BJ (cell line): ENCODE measurements around the gene AOAH. TPM values are rescaled to one million over a fixed set of nuclear protein-coding genes. Genes with fewer than 3 reads are reported as not detected.

Source experiments
- CTCF ChIA-PET: fragments of 350-600 bp; formaldehyde crosslinking; extraction: SDS; loops from one replicate; lab custom pipeline; 2021; ENCODE audit warnings: antibody characterized with exemption, inconsistent platforms; lab: Yijun Ruan, JAX
- POLR2A ChIA-PET: fragments of 300-600 bp; sonication (Branson Sonifier 250); formaldehyde crosslinking; extraction: SDS; loops from one replicate; lab custom pipeline; 2021; ENCODE audit warnings: antibody characterized with exemption; lab: Charles Lee
- DNase-seq: peaks from one replicate; pipeline ENCODE4 v3.0.0-alpha.2; 2011; ENCODE audit warnings: low read depth
- H3K27me3 ChIP-seq: 2 replicates; pipeline ENCODE4 v1.6.0; 2011; ENCODE audit warnings: low read length; ENCODE audit not compliant: control insufficient read depth, insufficient read depth
- H3K36me3 ChIP-seq: 2 replicates; pipeline ENCODE4 v1.5.1; 2011; ENCODE audit warnings: low read length; ENCODE audit not compliant: control insufficient read depth, insufficient read depth
- H3K4me3 ChIP-seq: 2 replicates; pipeline ENCODE4 v1.5.1; 2011; ENCODE audit warnings: low read depth, mild to moderate bottlenecking, control low read depth, low read length
- polyA plus RNA-seq: library from polyadenylated mRNA; depleted of rRNA; stranded (reverse); fragments of >200 nt; gene quantifications from 2 replicates; pipeline ENCODE4 v1.2.3, GENCODE V29; 2011
- TF ChIP-seq, protein P1 (sequence below): IDR thresholded peaks from 2 replicates; pipeline ENCODE4 v1.5.1; 2011; ENCODE audit warnings: low read depth, mild to moderate bottlenecking, control low read depth, inconsistent platforms, low read length, moderate library complexity; ENCODE audit not compliant: insufficient read depth

Gene AOAH
- polyA plus RNA-seq, 1 experiment, result not detected

DNA sequence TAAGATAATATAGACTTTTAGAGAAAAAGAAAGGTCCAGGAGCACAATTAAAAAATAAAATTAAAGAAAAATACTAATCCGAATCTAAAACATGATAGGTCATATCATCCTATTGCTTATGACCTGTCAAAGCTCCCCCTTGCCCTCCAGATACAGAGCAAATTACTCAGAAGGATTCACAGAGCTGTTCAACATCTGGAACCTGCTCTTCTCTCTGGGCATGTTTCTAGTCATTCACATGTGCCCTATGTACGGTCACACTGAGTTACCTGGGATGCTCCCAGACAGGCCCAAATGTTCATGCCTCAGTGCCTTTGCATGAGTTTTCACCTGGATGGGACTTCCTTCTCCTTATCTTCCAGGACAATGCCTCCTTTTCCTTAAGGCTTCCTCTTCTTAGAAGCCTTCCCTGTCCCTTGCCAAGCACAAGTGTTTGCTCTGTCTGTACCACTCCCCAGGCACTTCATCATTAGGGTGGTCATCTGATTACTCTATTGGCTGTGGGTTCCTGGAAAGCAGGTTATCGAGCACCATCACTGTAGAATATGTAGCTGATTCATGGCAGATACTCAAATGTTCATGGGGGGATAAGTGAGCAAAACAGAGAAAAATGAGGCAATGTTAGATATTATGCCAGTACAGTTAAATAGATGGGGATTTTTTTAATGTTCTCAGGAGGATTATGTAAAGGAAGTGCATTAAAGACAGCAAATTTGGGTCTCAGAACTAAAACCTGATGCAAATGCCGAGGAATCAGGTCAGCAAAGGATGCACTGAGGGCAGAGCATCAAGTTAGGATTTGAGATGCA lies 12.0 kb upstream of the AOAH start:
- CTCF ChIA-PET, result no interaction called here
- H3K27me3 ChIP-seq, result no peaks in the 10 kb centered on the region
- POLR2A ChIA-PET, result no interaction called here
- H3K4me3 ChIP-seq, result no peak overlapping the region
- H3K36me3 ChIP-seq, result no peaks in the 10 kb centered on the region
- TF ChIP-seq, protein P1, sequence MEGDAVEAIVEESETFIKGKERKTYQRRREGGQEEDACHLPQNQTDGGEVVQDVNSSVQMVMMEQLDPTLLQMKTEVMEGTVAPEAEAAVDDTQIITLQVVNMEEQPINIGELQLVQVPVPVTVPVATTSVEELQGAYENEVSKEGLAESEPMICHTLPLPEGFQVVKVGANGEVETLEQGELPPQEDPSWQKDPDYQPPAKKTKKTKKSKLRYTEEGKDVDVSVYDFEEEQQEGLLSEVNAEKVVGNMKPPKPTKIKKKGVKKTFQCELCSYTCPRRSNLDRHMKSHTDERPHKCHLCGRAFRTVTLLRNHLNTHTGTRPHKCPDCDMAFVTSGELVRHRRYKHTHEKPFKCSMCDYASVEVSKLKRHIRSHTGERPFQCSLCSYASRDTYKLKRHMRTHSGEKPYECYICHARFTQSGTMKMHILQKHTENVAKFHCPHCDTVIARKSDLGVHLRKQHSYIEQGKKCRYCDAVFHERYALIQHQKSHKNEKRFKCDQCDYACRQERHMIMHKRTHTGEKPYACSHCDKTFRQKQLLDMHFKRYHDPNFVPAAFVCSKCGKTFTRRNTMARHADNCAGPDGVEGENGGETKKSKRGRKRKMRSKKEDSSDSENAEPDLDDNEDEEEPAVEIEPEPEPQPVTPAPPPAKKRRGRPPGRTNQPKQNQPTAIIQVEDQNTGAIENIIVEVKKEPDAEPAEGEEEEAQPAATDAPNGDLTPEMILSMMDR, result no peak
- DNase-seq, result no peak

DNA sequence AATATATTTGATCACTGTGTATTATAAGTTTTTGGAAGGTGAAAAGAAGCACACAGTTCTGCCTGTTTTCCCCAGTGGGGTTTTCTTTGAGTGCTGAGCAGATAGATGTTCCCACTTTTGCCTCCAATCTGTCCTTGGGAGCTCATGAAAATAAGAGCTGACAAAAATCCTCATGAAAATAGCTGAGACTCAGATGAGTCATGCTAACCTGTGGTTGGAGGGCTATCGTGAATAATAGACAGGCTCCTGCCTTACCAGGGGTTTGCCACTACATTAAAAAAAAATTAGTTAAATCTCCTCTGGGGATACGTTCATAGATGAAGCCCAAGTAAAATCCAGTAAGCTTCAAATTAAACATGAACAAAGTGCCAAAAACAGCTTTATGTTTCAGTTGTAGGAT lies 10.9 kb upstream of the AOAH start:
- no peak for DNase-seq
- Histone ChIP-seq H3K4me3 (no peak overlapping the region), H3K27me3 (no peaks in the 10 kb centered on the region), H3K36me3 (no peaks in the 10 kb centered on the region)
- TF ChIP-seq, protein P1, result no peak
- POLR2A ChIA-PET, result no interaction called here
- CTCF ChIA-PET, result no interaction called here

DNA sequence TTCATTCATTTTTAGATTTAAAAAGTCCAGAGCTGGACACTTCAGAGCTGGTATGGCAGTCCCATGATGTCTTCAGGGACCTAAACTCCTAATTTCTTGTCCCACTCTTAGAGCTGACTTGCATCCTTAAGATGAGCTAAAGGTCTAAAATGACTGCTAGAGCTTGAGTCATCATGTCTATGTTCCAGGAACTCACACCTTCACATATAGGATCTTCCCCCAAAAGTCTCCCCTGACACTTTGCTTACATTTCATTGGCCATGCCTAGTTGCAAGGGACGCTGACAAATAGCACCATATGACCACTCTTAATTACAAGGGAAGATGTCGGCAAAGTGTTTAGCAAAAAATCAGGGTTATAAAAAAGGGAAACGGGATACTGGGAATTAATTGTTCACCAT lies 10.4 kb upstream of the AOAH start:
- TF ChIP-seq, protein P1, result no peak
- CTCF ChIA-PET, result no interaction called here
- DNase-seq, result no peak
- Histone ChIP-seq H3K4me3 (no peak overlapping the region), H3K36me3 (no peaks in the 10 kb centered on the region), H3K27me3 (no peaks in the 10 kb centered on the region)
- POLR2A ChIA-PET, result no interaction called here

GRCh38 chr7:36733411-36733810 lies 9.1 kb upstream of the AOAH start:
- DNase-seq, result no peak
- Histone ChIP-seq H3K27me3 (no peaks in the 10 kb centered on the region), H3K4me3 (no peak overlapping the region), H3K36me3 (no peaks in the 10 kb centered on the region)
- TF ChIP-seq, protein P1, result no peak
- ChIA-PET POLR2A (no interaction called here), CTCF (no interaction called here)

GRCh38 chr7:36732806-36733205 lies 8.5 kb upstream of the AOAH start:
- ChIA-PET CTCF (no interaction called here), POLR2A (no interaction called here)
- TF ChIP-seq, protein P1, result no peak
- DNase-seq, result no peak
- no peaks in the 10 kb centered on the region for H3K36me3 ChIP-seq
- no peaks in the 10 kb centered on the region for H3K27me3 ChIP-seq
- H3K4me3 ChIP-seq, result no peak overlapping the region
